ENCODE data around the gene PLEKHA6.
A peak's percentile ranks its signal among the peaks of the same experiment; 100 is the strongest.

Gene PLEKHA6

DNA sequence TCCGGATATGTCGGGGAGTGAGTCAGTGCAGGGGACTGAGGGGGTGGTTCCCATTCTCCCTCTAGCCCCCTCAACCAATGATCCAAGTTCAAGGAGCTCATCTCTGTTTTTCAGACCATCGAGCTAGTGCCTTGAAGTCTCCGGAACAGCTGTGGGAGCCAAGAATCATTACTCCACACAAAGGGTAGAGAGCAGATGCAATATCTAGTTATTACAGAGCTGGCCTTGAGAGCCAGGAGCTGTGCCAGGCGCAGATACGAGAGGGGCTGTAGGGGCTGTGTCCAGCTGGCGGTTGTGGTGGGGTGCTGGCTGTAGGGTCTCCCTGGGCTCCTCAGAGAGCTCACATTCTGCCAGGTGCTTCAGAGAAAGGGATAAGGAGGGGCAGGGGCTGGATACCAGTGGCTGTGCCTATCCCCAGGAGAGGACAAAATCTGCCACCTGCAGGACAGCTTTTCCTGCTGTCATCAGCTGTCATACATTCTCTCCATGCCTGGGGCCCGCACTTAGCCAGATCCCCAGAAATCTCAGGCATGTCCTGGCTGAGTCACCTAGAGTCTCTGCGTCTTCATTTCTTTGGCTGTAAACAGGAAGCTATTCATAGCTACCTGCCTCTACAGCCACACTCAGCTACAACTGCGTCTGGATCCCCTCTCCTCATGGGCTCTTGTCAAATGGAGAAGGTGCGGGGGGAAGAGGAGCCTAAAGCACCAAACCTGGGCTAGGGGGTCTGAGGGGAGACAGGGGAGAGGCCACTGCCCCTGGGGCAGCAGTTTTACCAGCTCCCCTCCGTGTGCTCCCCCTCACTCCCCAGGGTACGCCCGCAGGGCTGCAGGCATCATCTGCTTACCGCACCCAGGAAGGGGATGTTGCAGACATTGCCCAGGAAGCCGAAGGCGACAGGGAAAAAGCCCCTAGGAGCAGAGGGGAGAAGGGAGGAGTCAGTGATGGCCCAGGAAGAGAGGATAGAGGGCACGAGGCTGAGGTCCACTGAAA, 161.1 kb downstream of the PLEKHA6 start:
- H3K9ac ChIP-seq (ENCODE audit: low read depth, low read length) = no peak overlapping the region
- H3K36me3 ChIP-seq (ENCODE audit: insufficient read depth, low read depth, low read length) = no peaks in the 10 kb centered on the region
- H3K4me3 ChIP-seq (ENCODE audit: low read length) = no peak overlapping the region
- H3K27ac ChIP-seq (ENCODE audit: low read length) = no peak overlapping the region
- no peaks in the 10 kb centered on the region for H3K9me3 ChIP-seq (ENCODE audit: insufficient read depth, low read depth, low read length)
- peaks cover 6% of the 10 kb centered on the region; the same call in 1 of the 2 replicates for H3K4me1 ChIP-seq (ENCODE audit: insufficient read depth, low read length)
- peaks cover 7% of the 10 kb centered on the region; the same call in 1 of the 2 replicates for H3K27me3 ChIP-seq (ENCODE audit: insufficient read depth, low read length)

DNA sequence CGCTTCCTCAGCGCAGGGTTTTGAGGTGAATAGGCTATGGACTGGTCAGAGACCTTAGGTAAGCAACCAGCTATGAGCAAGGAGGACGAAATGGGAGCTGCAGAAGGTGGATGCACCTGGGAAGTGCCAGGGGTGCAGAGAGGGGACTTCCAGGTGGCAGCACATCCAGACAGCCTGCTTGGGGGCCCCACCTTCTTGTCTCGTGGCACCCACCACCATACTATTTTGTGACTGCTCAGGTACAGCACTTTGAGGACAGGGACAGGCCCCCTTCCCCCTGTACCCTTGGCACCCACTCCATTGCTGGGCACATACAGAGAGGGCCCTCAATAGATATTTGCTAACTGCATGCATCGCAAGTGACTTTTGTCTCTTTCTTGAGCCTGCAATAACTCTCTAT, 162.7 kb downstream of the PLEKHA6 start:
- no peaks in the 10 kb centered on the region for H3K36me3 ChIP-seq (ENCODE audit: insufficient read depth, low read depth, low read length)
- no peak overlapping the region for H3K27ac ChIP-seq (ENCODE audit: low read length)
- H3K9ac ChIP-seq (ENCODE audit: low read depth, low read length) = 0 out of 2 replicates have a peak overlapping the region, but pooled peaks have one; percentile 11
- H3K27me3 ChIP-seq (ENCODE audit: insufficient read depth, low read length) = peaks cover 21% of the 10 kb centered on the region
- no peaks in the 10 kb centered on the region for H3K9me3 ChIP-seq (ENCODE audit: insufficient read depth, low read depth, low read length)
- peaks cover 6% of the 10 kb centered on the region; the same call in 1 of the 2 replicates for H3K4me1 ChIP-seq (ENCODE audit: insufficient read depth, low read length)
- H3K4me3 ChIP-seq (ENCODE audit: low read length) = no peak overlapping the region

DNA sequence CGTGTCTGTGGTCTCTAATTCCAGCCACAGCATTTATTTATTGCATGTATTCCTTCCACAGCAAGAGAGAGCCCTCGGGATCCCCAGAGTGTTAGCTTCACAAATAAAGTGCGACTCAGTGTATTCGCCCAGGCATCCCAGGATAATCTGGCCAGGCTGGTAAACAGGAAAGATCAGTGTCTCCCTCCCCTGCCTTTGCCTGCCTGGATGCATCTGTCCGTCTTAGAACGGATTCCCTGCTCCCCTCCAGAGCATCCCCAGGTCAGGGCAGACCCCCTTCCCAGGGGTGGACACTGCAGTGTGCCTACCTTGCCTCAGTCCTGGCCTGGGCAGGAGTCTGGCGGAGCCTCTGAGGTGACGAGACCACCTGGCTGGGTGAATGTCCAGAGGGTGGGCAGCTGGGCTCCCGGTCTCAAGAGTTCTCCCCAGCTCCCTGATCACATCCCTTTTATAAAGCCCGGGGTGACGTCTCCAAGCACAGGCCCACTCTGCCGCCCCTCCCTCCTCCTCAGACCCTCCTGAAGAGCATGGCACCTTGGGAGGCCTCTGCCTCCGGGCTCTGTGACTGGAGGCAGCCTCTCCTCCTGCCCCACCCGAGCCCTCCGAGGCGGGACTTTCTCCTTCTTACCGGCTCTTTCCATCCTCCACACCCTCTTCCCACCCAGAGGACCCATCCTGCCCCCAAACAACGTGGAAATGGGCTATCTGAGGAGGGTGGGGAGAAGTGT, 163.5 kb downstream of the PLEKHA6 start, which contains the start of gene KISS1:
KISS1 (minus strand) TSS at position 424 of the 728 bp plus-strand sequence. CDS start 3,615 bp downstream, outside the sequence.
- Histone ChIP-seq H3K4me3 (ENCODE audit: low read length) (no peak within 1 kb of the TSS), H3K36me3 (ENCODE audit: insufficient read depth, low read depth, low read length) (no peaks in the 10 kb centered on the region), H3K9me3 (ENCODE audit: insufficient read depth, low read depth, low read length) (no peaks in the 10 kb centered on the region), H3K27me3 (ENCODE audit: insufficient read depth, low read length) (peaks cover 30% of the 10 kb centered on the region), H3K27ac (ENCODE audit: low read length) (no peak within 1 kb of the TSS), H3K9ac (ENCODE audit: low read depth, low read length) (0 out of 2 replicates have a peak within 1 kb of the TSS, but pooled peaks have one; percentile 11), H3K4me1 (ENCODE audit: insufficient read depth, low read length) (peaks cover 6% of the 10 kb centered on the region; the same call in 1 of the 2 replicates)

DNA sequence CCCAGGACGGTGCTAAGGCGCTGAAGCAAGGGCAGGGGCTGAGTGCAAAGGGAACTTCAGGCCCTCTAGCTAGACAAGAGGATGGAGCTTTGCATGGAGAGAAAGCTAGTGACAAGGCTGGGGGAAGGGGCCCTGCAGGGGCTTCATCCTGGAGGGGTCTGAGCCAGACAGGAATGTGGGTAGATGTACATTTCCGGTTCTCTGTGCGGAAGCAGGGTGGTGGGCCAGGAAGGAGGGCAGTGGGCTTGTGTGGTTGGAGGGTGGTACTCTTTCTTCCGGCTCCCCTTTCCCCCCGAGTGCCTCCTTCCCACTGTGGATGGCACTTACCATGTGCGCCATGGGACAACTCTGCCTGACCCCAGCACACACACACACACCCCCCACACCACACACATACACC, 165.0 kb downstream of the PLEKHA6 start:
- Histone ChIP-seq H3K27me3 (ENCODE audit: insufficient read depth, low read length) (peaks cover 41% of the 10 kb centered on the region), H3K4me3 (ENCODE audit: low read length) (no peak overlapping the region), H3K27ac (ENCODE audit: low read length) (no peak overlapping the region), H3K4me1 (ENCODE audit: insufficient read depth, low read length) (peaks cover 6% of the 10 kb centered on the region), H3K36me3 (ENCODE audit: insufficient read depth, low read depth, low read length) (no peaks in the 10 kb centered on the region), H3K9me3 (ENCODE audit: insufficient read depth, low read depth, low read length) (no peaks in the 10 kb centered on the region), H3K9ac (ENCODE audit: low read depth, low read length) (no peak overlapping the region)

DNA sequence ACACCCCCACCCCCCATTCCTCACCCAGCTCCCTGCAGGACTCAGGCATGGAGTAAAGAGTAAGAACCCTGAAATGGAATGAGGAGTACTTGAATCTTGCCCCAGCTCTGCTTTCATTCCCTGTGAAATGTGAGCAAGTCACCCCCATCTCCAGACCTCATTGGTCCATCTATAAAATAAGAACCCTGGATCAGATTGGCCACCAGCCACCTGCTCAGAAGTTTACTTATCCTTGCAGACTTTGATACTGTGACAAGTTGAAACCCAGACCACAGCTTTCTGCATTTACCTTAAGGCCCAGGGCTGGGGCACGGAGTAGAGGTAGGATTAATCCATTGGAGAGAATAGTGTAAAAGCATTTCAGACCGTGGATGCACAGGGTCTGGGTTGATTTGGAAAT, 165.6 kb downstream of the PLEKHA6 start:
- H3K4me3 ChIP-seq (ENCODE audit: low read length) = no peak overlapping the region
- H3K27ac ChIP-seq (ENCODE audit: low read length) = no peak overlapping the region
- H3K4me1 ChIP-seq (ENCODE audit: insufficient read depth, low read length) = peaks cover 6% of the 10 kb centered on the region
- H3K9me3 ChIP-seq (ENCODE audit: insufficient read depth, low read depth, low read length) = no peaks in the 10 kb centered on the region
- peaks cover 48% of the 10 kb centered on the region for H3K27me3 ChIP-seq (ENCODE audit: insufficient read depth, low read length)
- no peak overlapping the region for H3K9ac ChIP-seq (ENCODE audit: low read depth, low read length)
- H3K36me3 ChIP-seq (ENCODE audit: insufficient read depth, low read depth, low read length) = no peaks in the 10 kb centered on the region

DNA sequence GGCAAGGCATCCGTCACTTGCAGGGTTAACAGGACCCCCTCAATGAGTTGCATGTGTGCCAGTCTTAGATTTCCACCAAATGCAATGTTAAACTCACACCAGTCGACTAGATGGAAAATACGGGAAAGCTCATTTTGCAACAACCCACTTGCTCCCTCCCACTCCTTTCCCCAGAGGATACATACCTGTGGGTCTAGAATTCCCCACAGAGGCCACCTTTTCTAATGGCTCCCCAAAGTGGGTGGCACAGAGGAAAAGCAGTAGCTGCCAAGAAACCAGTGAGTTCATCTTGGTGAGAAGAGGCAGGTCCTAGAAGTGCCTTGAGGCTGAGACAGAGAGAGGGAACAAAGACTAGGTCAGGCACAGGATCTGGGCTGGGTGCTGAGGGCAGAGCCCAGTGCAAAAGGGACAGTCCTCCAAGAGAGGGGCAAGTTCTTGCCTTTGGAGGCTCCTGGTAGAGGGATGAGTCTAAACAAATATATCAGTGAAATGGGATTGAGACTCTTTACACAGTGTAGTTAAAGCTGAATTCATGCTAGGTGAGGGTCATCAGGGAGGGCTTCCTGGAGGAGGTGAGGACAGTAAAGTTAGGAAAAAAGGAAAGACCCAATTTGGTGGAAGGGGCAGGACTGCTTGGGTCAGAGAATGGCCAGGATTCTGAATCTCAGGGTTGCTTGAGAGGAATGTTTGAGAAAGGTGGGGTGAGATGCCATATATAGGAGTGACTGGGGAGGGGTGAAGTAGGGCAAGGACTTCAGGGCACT, 167.0 kb downstream of the PLEKHA6 start:
- H3K27me3 ChIP-seq (ENCODE audit: insufficient read depth, low read length) = peaks cover 61% of the 10 kb centered on the region
- no peak overlapping the region for H3K4me3 ChIP-seq (ENCODE audit: low read length)
- no peaks in the 10 kb centered on the region for H3K9me3 ChIP-seq (ENCODE audit: insufficient read depth, low read depth, low read length)
- H3K36me3 ChIP-seq (ENCODE audit: insufficient read depth, low read depth, low read length) = no peaks in the 10 kb centered on the region
- H3K4me1 ChIP-seq (ENCODE audit: insufficient read depth, low read length) = no peaks in the 10 kb centered on the region; the same call in 1 of the 2 replicates
- no peak overlapping the region for H3K9ac ChIP-seq (ENCODE audit: low read depth, low read length)
- H3K27ac ChIP-seq (ENCODE audit: low read length) = no peak overlapping the region

DNA sequence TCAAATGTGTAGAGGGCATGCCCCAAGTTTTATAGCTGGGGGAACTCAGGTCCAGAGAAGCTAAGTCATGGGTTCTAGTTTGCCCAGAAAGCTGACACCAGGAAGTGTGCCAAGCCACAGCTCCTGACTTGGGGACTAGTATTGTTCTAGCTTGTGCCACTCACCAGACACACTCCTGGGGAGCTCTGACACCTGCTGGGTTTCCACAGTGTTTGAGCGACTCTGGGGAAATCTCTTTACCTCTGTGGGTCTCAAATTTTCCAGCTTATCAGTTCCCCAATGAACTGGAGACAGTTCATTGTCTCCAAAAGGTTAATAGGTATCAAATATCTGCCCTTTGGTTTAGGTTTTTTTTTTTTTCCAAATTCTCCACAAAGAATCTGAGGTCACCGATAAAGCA, 167.7 kb downstream of the PLEKHA6 start:
- Histone ChIP-seq H3K36me3 (ENCODE audit: insufficient read depth, low read depth, low read length) (no peaks in the 10 kb centered on the region), H3K27me3 (ENCODE audit: insufficient read depth, low read length) (peaks cover 66% of the 10 kb centered on the region), H3K9ac (ENCODE audit: low read depth, low read length) (no peak overlapping the region), H3K9me3 (ENCODE audit: insufficient read depth, low read depth, low read length) (no peaks in the 10 kb centered on the region), H3K4me1 (ENCODE audit: insufficient read depth, low read length) (no peaks in the 10 kb centered on the region; the same call in 1 of the 2 replicates), H3K4me3 (ENCODE audit: low read length) (no peak overlapping the region), H3K27ac (ENCODE audit: low read length) (no peak overlapping the region)

DNA sequence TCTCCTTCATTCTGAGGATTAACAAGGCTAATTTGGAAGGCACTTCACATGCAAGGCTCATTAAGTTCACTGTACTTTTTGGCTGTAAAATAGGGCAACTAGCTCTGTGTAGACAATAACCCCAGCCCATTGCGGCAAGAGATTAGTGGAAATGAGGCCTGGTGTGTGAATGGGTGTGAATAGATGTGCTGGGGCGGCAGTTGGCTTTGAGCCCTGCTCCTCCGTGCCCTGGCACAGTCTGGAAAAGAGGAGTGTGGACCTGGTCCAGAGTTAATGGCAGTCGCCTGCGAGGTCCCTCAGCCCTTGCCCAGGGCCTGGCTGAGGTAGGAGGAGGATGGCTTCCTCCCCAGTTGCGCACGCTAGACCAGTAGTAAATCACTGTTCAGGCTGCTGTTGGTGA, 168.3 kb downstream of the PLEKHA6 start:
- Histone ChIP-seq H3K4me1 (ENCODE audit: insufficient read depth, low read length) (no peaks in the 10 kb centered on the region; the same call in 1 of the 2 replicates), H3K36me3 (ENCODE audit: insufficient read depth, low read depth, low read length) (no peaks in the 10 kb centered on the region), H3K27ac (ENCODE audit: low read length) (no peak overlapping the region)

DNA sequence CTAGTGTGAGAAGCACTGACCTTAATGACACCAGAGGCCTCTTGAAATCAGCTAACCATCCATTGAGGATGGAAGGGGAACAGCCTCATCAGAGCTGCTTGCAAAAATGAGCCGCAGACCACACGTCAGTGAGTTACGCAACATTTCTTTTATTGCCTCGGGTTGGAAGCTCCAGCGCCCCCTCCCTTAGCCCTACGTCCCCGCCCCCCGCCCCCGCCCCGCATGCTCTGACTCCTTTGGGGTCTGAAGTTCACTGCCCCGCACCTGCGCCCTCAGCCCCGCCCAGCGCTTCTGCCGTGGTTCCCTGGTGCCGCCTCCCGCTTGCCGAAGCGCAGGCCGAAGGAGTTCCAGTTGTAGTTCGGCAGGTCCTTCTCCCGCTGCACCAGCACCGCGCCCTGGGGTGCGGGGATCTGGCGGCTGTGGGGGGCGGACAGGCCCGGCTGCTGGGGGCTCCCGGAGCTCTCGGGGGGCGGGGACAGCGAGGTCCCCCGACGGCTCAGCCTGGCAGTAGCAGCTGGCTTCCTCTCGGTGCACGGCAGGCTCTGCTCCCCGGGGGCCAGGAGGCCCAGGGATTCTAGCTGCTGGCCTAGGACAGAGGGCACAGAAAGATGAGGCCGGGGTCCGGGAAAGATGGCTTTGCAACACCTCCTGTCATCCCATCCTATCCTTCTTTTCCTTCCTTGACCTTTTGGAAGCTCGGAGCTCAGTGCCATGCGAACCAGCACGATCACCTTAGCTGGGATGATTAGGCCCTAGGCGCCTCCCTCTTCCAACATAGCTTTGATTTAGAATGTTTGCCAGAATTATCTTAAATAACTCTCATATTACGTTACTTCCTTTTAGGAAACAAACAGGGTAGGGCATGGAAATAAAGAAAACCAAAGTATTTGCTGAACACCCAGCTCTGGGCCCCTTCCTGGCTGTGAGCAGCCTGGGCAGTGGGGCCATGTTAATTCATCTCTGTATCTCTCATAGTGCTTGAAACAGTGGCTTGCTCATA, 169.2 kb downstream of the PLEKHA6 start:
- peak overlapping the region; percentile 47 for H3K4me3 ChIP-seq (ENCODE audit: low read length)
- no peaks in the 10 kb centered on the region; the same call in 1 of the 2 replicates for H3K4me1 ChIP-seq (ENCODE audit: insufficient read depth, low read length)
- no peaks in the 10 kb centered on the region for H3K9me3 ChIP-seq (ENCODE audit: insufficient read depth, low read depth, low read length)
- H3K9ac ChIP-seq (ENCODE audit: low read depth, low read length) = no peak overlapping the region
- H3K36me3 ChIP-seq (ENCODE audit: insufficient read depth, low read depth, low read length) = no peaks in the 10 kb centered on the region
- peaks cover 71% of the 10 kb centered on the region for H3K27me3 ChIP-seq (ENCODE audit: insufficient read depth, low read length)
- H3K27ac ChIP-seq (ENCODE audit: low read length) = no peak overlapping the region

More for the DNA sequence above, 168.3 kb downstream of the PLEKHA6 start:
- Histone ChIP-seq H3K9me3 (ENCODE audit: insufficient read depth, low read depth, low read length) (no peaks in the 10 kb centered on the region), H3K9ac (ENCODE audit: low read depth, low read length) (no peak overlapping the region), H3K4me3 (ENCODE audit: low read length) (no peak overlapping the region), H3K27me3 (ENCODE audit: insufficient read depth, low read length) (peaks cover 71% of the 10 kb centered on the region)

DNA sequence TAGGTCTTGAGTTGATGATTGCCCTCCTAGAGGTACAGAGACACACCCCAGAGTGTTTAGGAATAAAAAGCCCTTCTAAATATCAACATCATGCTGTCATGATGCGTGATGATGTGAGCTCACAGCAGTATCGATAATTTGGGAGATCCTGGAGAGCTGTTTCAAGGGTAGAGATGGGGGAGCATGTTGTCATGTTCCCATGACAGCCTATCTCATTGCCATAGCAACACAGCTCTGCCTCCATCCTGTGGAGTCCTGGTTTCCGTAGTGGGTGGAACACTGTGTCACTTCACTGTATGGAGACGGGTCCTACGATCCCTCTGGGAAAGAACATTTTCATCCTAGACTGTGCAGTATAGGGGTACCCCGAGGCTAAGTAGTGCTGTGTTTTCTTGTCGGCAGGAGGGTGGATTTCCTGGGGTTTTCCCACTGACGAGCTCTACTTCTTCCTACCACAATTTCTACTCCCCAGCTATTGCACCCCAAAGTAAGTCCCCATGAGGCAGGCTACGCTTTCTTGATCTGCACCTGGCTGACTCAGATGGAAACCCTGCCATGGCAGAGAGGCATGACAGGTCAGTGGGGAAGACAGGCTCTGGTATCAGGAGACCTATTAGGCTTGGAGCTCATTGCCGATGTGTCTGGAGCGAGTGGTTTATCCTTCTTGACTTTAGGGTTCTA, 170.6 kb downstream of the PLEKHA6 start:
- no peaks in the 10 kb centered on the region; the same call in 1 of the 2 replicates for H3K4me1 ChIP-seq (ENCODE audit: insufficient read depth, low read length)
- H3K9me3 ChIP-seq (ENCODE audit: insufficient read depth, low read depth, low read length) = no peaks in the 10 kb centered on the region
- no peak overlapping the region for H3K4me3 ChIP-seq (ENCODE audit: low read length)
- H3K27ac ChIP-seq (ENCODE audit: low read length) = no peak overlapping the region
- peaks cover 71% of the 10 kb centered on the region for H3K27me3 ChIP-seq (ENCODE audit: insufficient read depth, low read length)
- no peak overlapping the region for H3K9ac ChIP-seq (ENCODE audit: low read depth, low read length)
- no peaks in the 10 kb centered on the region for H3K36me3 ChIP-seq (ENCODE audit: insufficient read depth, low read depth, low read length)
